ENCODE measurements around the gene AMFR.

The AMFR gene

GRCh38 chr16:56352351-56353053, 72.8 kb downstream of the AMFR start:
- TF ChIP-seq CTCF (conservative IDR thresholded peaks at IDR 0.05; ENCODE audit: low read depth): no peak
- DNase-seq (ENCODE audit: low spot score): no peak
- H3K27ac ChIP-seq: no peak overlapping the region
- ChIA-PET CTCF (interaction anchor here (0.8 kb wide), 1 partner anchor 20 kb away, joined by 3 read pairs; no protein-coding TSS in a partner anchor), POLR2A (ENCODE audit: low non-redundant PET) (no interaction called here)

GRCh38 chr16:56351481-56351880, 73.9 kb downstream of the AMFR start:
- no peak overlapping the region for H3K27ac ChIP-seq
- ChIA-PET CTCF (no interaction called here), POLR2A (ENCODE audit: low non-redundant PET) (no interaction called here)
- no peak for TF ChIP-seq CTCF (conservative IDR thresholded peaks at IDR 0.05; ENCODE audit: low read depth)
- DNase-seq (ENCODE audit: low spot score): no peak

- TF ChIP-seq CTCF (conservative IDR thresholded peaks at IDR 0.05; ENCODE audit: low read depth): no peak
- no peak overlapping the region for H3K27ac ChIP-seq
- no peak for DNase-seq (ENCODE audit: low spot score)
- CTCF ChIA-PET: no interaction called here
- POLR2A ChIA-PET (ENCODE audit: low non-redundant PET): no interaction called here
Measured at GRCh38 chr16:56350491-56351405, 74.6 kb downstream of the AMFR start.

GRCh38 chr16:56349711-56350161, 75.6 kb downstream of the AMFR start:
- TF ChIP-seq CTCF (conservative IDR thresholded peaks at IDR 0.05; ENCODE audit: low read depth): no peak
- POLR2A ChIA-PET (ENCODE audit: low non-redundant PET): no interaction called here
- H3K27ac ChIP-seq: no peak overlapping the region
- DNase-seq (ENCODE audit: low spot score): no peak
- CTCF ChIA-PET: interaction anchor here (0.6 to 1.4 kb wide), 2 partner anchors 11 to 28 kb away, joined by 4 read pairs; no protein-coding TSS in a partner anchor

GRCh38 chr16:56349086-56349415, 76.3 kb downstream of the AMFR start:
- no peak for TF ChIP-seq CTCF (conservative IDR thresholded peaks at IDR 0.05; ENCODE audit: low read depth)
- no peak overlapping the region for H3K27ac ChIP-seq
- DNase-seq (ENCODE audit: low spot score): no peak
- ChIA-PET POLR2A (ENCODE audit: low non-redundant PET) (no interaction called here), CTCF (interaction anchor here (0.6 to 1.4 kb wide), 3 partner anchors 11 to 27 kb away, joined by 4 read pairs; no protein-coding TSS in a partner anchor)

GRCh38 chr16:56348168-56349085, 76.9 kb downstream of the AMFR start:
- TF ChIP-seq CTCF (conservative IDR thresholded peaks at IDR 0.05; ENCODE audit: low read depth): no peak
- no peak overlapping the region for H3K27ac ChIP-seq
- no peak for DNase-seq (ENCODE audit: low spot score)
- POLR2A ChIA-PET (ENCODE audit: low non-redundant PET): no interaction called here
- CTCF ChIA-PET: interaction anchor here (0.7 to 1.4 kb wide), 5 partner anchors 8 to 177 kb away, joined by 3 to 4 read pairs (median 3); no protein-coding TSS in a partner anchor

All from RWPE1 (cell line).